ENCODE data around the gene ZFYVE28. TPM values are rescaled to one million over a fixed set of nuclear protein-coding genes. Genes with fewer than 3 reads are reported as not detected.

Gene ZFYVE28
- total RNA-seq, 1 experiment from 2014 or later: 19.2 TPM

DNA sequence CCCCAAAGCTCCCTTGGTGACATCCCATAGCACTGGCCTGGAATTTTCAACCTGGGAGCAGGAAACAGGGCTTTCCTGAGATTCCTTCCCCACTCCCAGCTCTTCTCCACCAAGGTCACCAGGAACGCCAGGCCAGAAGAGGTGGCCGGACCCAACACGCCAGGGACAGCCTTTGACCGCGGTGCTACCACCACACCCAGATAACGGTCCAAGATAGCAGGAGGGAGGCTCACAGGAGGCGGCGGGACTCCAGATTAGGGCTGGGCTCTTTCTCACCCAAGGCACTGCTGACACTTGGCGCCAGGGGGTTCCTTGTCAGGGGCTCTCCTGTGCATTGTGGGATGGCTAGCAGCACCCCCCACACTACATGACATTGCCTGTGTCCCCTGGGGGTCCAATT, 22.9 kb downstream of the ZFYVE28 start:
- CTCF ChIA-PET: no interaction called here
- H3K27ac ChIP-seq (ENCODE audit: low read depth, low read length): no peak overlapping the region
- no peak overlapping the region for H3K9ac ChIP-seq (ENCODE audit: low read length)
- H4K20me1 ChIP-seq (ENCODE audit: insufficient read depth): no peaks in the 10 kb centered on the region
- TF ChIP-seq, protein P1, sequence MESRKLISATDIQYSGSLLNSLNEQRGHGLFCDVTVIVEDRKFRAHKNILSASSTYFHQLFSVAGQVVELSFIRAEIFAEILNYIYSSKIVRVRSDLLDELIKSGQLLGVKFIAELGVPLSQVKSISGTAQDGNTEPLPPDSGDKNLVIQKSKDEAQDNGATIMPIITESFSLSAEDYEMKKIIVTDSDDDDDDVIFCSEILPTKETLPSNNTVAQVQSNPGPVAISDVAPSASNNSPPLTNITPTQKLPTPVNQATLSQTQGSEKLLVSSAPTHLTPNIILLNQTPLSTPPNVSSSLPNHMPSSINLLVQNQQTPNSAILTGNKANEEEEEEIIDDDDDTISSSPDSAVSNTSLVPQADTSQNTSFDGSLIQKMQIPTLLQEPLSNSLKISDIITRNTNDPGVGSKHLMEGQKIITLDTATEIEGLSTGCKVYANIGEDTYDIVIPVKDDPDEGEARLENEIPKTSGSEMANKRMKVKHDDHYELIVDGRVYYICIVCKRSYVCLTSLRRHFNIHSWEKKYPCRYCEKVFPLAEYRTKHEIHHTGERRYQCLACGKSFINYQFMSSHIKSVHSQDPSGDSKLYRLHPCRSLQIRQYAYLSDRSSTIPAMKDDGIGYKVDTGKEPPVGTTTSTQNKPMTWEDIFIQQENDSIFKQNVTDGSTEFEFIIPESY (IDR thresholded peaks at IDR 0.05; ENCODE audit: extremely low read depth, insufficient replicate concordance, low read length): no peak
- TF ChIP-seq CBX3 (IDR thresholded peaks at IDR 0.05; ENCODE audit: low read depth) (no peak), ELF1 (IDR thresholded peaks at IDR 0.05; ENCODE audit: borderline replicate concordance, low read depth) (no peak), CEBPB (IDR thresholded peaks at IDR 0.05; ENCODE audit: low read depth) (no peak), RAD21 (IDR thresholded peaks at IDR 0.05; ENCODE audit: low read depth) (no peak), YY1 (IDR thresholded peaks at IDR 0.05; ENCODE audit: extremely low read depth, insufficient replicate concordance, low read depth, low read length) (no peak), ZFX (IDR thresholded peaks at IDR 0.05) (no peak), POLR2AphosphoS5 (IDR thresholded peaks at IDR 0.05; ENCODE audit: low read depth, low read length) (no peak), ZNF274 (IDR thresholded peaks at IDR 0.05; ENCODE audit: low read depth, low read length) (no peak), TCF7L2 (IDR thresholded peaks at IDR 0.05; ENCODE audit: borderline replicate concordance, extremely low read depth, insufficient read depth, insufficient read length) (no peak)
- H3K9me2 ChIP-seq (ENCODE audit: insufficient read depth): no peaks in the 10 kb centered on the region
- H3K79me2 ChIP-seq (ENCODE audit: insufficient read depth, low read length): 0 out of 2 replicates have a peak, but pooled peaks cover 4% of the 10 kb centered on the region
- no peak overlapping the region for H2AFZ ChIP-seq (ENCODE audit: low read depth, low read length, poor library complexity, severe bottlenecking)
- ATAC-seq: no peak
- RAD21 ChIA-PET (ENCODE audit: low non-redundant PET in 1 of 2, low total read pairs in 2 of 2, uncharacterized antibody in 2 of 2, unreplicated experiment in 2 of 2): no interaction called here
- no peak overlapping the region for H3K4me2 ChIP-seq (ENCODE audit: low read length)
- POLR2A ChIA-PET: no interaction called here
- no peak overlapping the region for H3K4me3 ChIP-seq (replicated peaks in 1 of 2; ENCODE audit: low read depth in 1 of 2, low read length in 2 of 2)
- no peaks in the 10 kb centered on the region for H3K27me3 ChIP-seq (ENCODE audit: insufficient read depth, low read length)
- no peaks in the 10 kb centered on the region for H3K9me3 ChIP-seq (ENCODE audit: control insufficient read depth in 1 of 2, insufficient read depth in 1 of 2, low read depth in 1 of 2, low read length in 2 of 2)
- BruUV-seq (replicated peaks): no TSS peak
- H3K36me3 ChIP-seq (ENCODE audit: control insufficient read depth in 1 of 2, insufficient read depth in 2 of 2, low read length in 2 of 2): no peaks in the 10 kb centered on the region
- DNase-seq (ENCODE audit: low read depth, low spot score): no peak
- intact Hi-C loops (cut with micrococcal nuclease): no loop called here
- peaks cover 0 to under 1% of the 10 kb centered on the region in 2 experiments; a peak in 1 of 4 replicates for H3K4me1 ChIP-seq (ENCODE audit: control insufficient read depth in 1 of 2, insufficient read depth in 2 of 2, low read length in 2 of 2)

Data from HCT116 (cell line).